ENCODE results near the gene ADARB2.

- TF ChIP-seq POLR2A (IDR thresholded peaks at IDR 0.05) = no peak
- TF ChIP-seq, protein P1, sequence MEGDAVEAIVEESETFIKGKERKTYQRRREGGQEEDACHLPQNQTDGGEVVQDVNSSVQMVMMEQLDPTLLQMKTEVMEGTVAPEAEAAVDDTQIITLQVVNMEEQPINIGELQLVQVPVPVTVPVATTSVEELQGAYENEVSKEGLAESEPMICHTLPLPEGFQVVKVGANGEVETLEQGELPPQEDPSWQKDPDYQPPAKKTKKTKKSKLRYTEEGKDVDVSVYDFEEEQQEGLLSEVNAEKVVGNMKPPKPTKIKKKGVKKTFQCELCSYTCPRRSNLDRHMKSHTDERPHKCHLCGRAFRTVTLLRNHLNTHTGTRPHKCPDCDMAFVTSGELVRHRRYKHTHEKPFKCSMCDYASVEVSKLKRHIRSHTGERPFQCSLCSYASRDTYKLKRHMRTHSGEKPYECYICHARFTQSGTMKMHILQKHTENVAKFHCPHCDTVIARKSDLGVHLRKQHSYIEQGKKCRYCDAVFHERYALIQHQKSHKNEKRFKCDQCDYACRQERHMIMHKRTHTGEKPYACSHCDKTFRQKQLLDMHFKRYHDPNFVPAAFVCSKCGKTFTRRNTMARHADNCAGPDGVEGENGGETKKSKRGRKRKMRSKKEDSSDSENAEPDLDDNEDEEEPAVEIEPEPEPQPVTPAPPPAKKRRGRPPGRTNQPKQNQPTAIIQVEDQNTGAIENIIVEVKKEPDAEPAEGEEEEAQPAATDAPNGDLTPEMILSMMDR (IDR thresholded peaks at IDR 0.05) = no peak
These were observed 603.2 kb downstream of the ADARB2 start for GRCh38 chr10:1134156-1134555.
